HL-60 (cell line): ENCODE data around the gene RNH1.

Experiments
- DNase-seq, 2 experiments: peaks; one replicate each; pipeline ENCODE4 v3.0.0-alpha.2; 2010 to 2020; ENCODE audit warnings: low read depth in 1 of 2, low spot score in 1 of 2
- H3K27ac ChIP-seq: fragments of 250-450 bp; sonication (Bioruptor Pico); replicated peaks from 2 replicates; pipeline ENCODE4 v1.5.1; 2020; ENCODE audit warnings: mild to moderate bottlenecking, moderate library complexity
- H3K27me3 ChIP-seq: fragments of 250-450 bp; sonication (Bioruptor Pico); 2 replicates; pipeline ENCODE4 v1.5.1; 2021; ENCODE audit warnings: mild to moderate bottlenecking, moderate library complexity; ENCODE audit not compliant: insufficient read depth, poor library complexity, severe bottlenecking
- H3K4me3 ChIP-seq: replicated peaks from 2 replicates; pipeline ENCODE4 v1.5.1; 2011; ENCODE audit warnings: mild to moderate bottlenecking, control low read depth, low read length; ENCODE audit not compliant: insufficient read depth
- CTCF ChIP-seq: IDR thresholded peaks from one replicate; pipeline ENCODE4 v1.5.1; 2011; ENCODE audit warnings: low read length, control low read depth, inconsistent platforms; ENCODE audit not compliant: insufficient read depth
- GABPA ChIP-seq: IDR thresholded peaks from 2 replicates; pipeline ENCODE4 v1.6.1; 2012; ENCODE audit warnings: low read depth
- POLR2AphosphoS5 ChIP-seq: IDR thresholded peaks from 2 replicates; pipeline ENCODE4 v1.6.1; 2012; ENCODE audit warnings: low read depth
- SPI1 ChIP-seq: IDR thresholded peaks from 2 replicates; pipeline ENCODE4 v1.6.1; 2012; ENCODE audit warnings: low read depth, mild to moderate bottlenecking, borderline replicate concordance
- TF ChIP-seq, protein P1 (sequence below): IDR thresholded peaks from 2 replicates; pipeline ENCODE4 v1.6.1; 2012; ENCODE audit warnings: low read depth; ENCODE audit not compliant: insufficient replicate concordance

The RNH1 gene

GRCh38 chr11:489610-490185 is 17.3 kb downstream of the RNH1 start:
- Histone ChIP-seq H3K27me3 (no peaks in the 10 kb centered on the region), H3K27ac (no peak overlapping the region), H3K4me3 (no peak overlapping the region)
- TF ChIP-seq GABPA (no peak), SPI1 (no peak), CTCF (no peak), POLR2AphosphoS5 (no peak)
- TF ChIP-seq, protein P1, sequence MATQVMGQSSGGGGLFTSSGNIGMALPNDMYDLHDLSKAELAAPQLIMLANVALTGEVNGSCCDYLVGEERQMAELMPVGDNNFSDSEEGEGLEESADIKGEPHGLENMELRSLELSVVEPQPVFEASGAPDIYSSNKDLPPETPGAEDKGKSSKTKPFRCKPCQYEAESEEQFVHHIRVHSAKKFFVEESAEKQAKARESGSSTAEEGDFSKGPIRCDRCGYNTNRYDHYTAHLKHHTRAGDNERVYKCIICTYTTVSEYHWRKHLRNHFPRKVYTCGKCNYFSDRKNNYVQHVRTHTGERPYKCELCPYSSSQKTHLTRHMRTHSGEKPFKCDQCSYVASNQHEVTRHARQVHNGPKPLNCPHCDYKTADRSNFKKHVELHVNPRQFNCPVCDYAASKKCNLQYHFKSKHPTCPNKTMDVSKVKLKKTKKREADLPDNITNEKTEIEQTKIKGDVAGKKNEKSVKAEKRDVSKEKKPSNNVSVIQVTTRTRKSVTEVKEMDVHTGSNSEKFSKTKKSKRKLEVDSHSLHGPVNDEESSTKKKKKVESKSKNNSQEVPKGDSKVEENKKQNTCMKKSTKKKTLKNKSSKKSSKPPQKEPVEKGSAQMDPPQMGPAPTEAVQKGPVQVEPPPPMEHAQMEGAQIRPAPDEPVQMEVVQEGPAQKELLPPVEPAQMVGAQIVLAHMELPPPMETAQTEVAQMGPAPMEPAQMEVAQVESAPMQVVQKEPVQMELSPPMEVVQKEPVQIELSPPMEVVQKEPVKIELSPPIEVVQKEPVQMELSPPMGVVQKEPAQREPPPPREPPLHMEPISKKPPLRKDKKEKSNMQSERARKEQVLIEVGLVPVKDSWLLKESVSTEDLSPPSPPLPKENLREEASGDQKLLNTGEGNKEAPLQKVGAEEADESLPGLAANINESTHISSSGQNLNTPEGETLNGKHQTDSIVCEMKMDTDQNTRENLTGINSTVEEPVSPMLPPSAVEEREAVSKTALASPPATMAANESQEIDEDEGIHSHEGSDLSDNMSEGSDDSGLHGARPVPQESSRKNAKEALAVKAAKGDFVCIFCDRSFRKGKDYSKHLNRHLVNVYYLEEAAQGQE: no peak
- no peak for DNase-seq

DNA sequence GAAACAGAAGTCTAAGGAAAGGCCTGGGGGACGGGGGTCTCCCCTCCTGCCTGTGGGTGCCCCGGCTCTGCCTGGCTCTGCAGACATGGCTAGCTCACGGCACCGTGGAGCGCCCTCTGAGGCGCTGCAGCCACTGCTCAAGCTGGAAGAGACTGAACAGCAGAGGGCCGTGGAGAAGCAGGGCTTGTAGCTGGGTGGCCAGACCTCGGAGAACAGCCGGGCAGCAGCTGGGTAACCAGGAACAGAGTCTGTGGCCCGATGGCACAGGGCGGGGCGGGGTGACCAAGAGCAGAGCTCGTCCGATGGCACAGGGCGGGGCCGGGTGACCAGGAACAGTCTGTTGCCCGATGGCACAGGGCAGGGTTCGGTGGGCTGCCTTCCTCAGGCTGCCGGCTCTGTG is 18.1 kb downstream of the RNH1 start:
- no peak for DNase-seq
- TF ChIP-seq GABPA: no peak
- no peak for TF ChIP-seq SPI1
- no peak for TF ChIP-seq POLR2AphosphoS5
- no peak for TF ChIP-seq CTCF
- TF ChIP-seq, protein P1: no peak
- Histone ChIP-seq H3K27me3 (no peaks in the 10 kb centered on the region), H3K27ac (no peak overlapping the region), H3K4me3 (no peak overlapping the region)

DNA sequence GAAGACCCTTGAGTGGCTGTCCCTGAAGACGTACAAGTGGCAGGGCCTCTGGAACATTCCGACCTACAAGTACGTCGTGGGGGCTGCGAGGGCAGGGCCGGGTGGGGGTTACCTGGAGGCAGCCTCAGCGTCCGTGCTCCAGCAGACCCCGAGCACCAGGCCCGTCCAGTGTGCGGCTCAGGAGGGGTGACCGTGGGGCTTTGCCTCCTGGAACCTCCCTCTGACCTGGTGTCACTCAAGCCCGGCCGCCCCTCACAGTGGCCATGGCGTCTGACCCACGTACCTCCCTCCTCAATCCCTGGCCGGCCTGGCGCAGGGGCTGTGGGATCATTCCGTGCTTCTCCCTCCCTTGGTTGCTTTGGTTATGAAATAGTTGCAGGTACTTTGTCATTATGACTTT is 18.5 kb downstream of the RNH1 start:
- TF ChIP-seq SPI1 (no peak), GABPA (no peak), POLR2AphosphoS5 (no peak)
- TF ChIP-seq, protein P1: no peak
- DNase-seq: no peak
- H3K27me3 ChIP-seq: no peaks in the 10 kb centered on the region
- H3K4me3 ChIP-seq: no peak overlapping the region
- H3K27ac ChIP-seq: no peak overlapping the region
